ENCODE results near the gene LRRC26. TPM values are rescaled to one million over a fixed set of nuclear protein-coding genes. Genes with fewer than 3 reads are reported as not detected.

Gene LRRC26, protein sequence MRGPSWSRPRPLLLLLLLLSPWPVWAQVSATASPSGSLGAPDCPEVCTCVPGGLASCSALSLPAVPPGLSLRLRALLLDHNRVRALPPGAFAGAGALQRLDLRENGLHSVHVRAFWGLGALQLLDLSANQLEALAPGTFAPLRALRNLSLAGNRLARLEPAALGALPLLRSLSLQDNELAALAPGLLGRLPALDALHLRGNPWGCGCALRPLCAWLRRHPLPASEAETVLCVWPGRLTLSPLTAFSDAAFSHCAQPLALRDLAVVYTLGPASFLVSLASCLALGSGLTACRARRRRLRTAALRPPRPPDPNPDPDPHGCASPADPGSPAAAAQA
- not detected for total RNA-seq (2013)
- not detected for polyA plus RNA-seq
- polyA minus RNA-seq = 0.14 and 0.56 TPM in 2 replicates
- 0 to 0.08 (median 0) reads per million in 11 experiments for total RNA-seq

DNA sequence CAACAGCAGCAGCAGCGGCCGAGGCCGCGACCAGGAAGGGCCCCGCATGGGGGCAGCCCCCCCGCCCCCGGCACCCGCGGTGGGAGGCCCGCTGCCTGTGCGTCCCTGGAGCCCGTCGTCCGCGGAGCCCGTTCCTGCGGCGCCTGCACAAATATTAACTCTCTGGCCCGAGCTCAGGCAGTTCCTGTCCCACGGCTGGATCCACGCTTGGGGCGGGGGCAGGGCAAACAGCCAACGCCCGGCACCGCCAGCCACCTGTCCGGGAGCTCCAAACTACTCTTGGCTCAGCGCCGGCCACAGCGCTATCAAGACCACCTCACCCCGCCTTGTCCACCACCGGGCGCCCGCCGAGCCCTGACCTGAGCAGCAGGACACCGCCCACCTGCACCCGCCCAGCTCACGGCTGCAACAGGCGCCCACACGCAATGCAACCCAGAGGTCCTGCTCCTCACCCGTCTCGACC lies at the start of gene LRRC26:
TSS of gene LRRC26 (minus strand) at position 156 of the 463 bp plus-strand sequence. CDS start at position 48, 108 bp downstream.
- Mint-ChIP-seq H3K36me3 (no peaks in the 10 kb centered on the region), H3K27me3 (ENCODE audit: low read depth in 3 of 3) (peaks cover 43 to 87% (median 74%) of the 10 kb centered on the region in 3 donors), H3K27ac (peak within 1 kb of the TSS in 1 of 7 donors; percentile 72), H3K9me3 (peaks cover 0 to 4% (median 0%) of the 10 kb centered on the region in 7 donors), H3K4me3 (peak within 1 kb of the TSS; percentile 9 to 74), H3K4me1 (no peaks in the 10 kb centered on the region)
- Histone ChIP-seq H3K9me3 (replicated peaks in 1 of 2; ENCODE audit: control insufficient read depth in 1 of 2, insufficient read depth in 1 of 2, low read length in 2 of 2) (no peaks in the 10 kb centered on the region), H4K20me1 (ENCODE audit: insufficient read depth, low read length) (no peaks in the 10 kb centered on the region), H3K36me3 (replicated peaks in 1 of 2; ENCODE audit: control insufficient read depth in 1 of 2, insufficient read depth in 2 of 2, low read length in 2 of 2) (no peaks in the 10 kb centered on the region), H3K27me3 (ENCODE audit: control insufficient read depth in 2 of 2, insufficient read depth in 2 of 2, low read length in 2 of 2) (peaks cover 3 to 63% of the 10 kb centered on the region in 2 donors), H2AFZ (ENCODE audit: insufficient read depth, low read depth, low read length, poor library complexity, severe bottlenecking) (no peak within 1 kb of the TSS), H3K4me3 (replicated peaks in 1 of 3; ENCODE audit: low read depth in 2 of 3, low read length in 3 of 3) (no peak within 1 kb of the TSS), H3K9ac (ENCODE audit: insufficient read depth, low read length, poor library complexity, severe bottlenecking) (no peak within 1 kb of the TSS), H3K4me2 (replicated peaks; ENCODE audit: extremely low read depth, low read length, poor library complexity, severe bottlenecking) (peak within 1 kb of the TSS; percentile 30), H3K27ac (ENCODE audit: low read depth in 1 of 2, low read length in 2 of 2) (no peak within 1 kb of the TSS), H3K4me1 (ENCODE audit: control insufficient read depth in 1 of 2, insufficient read depth in 2 of 2, low read length in 2 of 2) (peaks cover 0 to 6% of the 10 kb centered on the region in 2 donors), H3K79me2 (ENCODE audit: insufficient read depth, low read length) (no peaks in the 10 kb centered on the region)
- 15% methylated on average over 39 of the region's 41 CpGs for WGBS (ENCODE audit: insufficient coverage)
- TF ChIP-seq, protein P1, sequence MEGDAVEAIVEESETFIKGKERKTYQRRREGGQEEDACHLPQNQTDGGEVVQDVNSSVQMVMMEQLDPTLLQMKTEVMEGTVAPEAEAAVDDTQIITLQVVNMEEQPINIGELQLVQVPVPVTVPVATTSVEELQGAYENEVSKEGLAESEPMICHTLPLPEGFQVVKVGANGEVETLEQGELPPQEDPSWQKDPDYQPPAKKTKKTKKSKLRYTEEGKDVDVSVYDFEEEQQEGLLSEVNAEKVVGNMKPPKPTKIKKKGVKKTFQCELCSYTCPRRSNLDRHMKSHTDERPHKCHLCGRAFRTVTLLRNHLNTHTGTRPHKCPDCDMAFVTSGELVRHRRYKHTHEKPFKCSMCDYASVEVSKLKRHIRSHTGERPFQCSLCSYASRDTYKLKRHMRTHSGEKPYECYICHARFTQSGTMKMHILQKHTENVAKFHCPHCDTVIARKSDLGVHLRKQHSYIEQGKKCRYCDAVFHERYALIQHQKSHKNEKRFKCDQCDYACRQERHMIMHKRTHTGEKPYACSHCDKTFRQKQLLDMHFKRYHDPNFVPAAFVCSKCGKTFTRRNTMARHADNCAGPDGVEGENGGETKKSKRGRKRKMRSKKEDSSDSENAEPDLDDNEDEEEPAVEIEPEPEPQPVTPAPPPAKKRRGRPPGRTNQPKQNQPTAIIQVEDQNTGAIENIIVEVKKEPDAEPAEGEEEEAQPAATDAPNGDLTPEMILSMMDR (IDR thresholded peaks at IDR 0.05) = no peak
- DNase-seq = no peak
- intact Hi-C loops (cut with micrococcal nuclease) = no loop called here

DNA sequence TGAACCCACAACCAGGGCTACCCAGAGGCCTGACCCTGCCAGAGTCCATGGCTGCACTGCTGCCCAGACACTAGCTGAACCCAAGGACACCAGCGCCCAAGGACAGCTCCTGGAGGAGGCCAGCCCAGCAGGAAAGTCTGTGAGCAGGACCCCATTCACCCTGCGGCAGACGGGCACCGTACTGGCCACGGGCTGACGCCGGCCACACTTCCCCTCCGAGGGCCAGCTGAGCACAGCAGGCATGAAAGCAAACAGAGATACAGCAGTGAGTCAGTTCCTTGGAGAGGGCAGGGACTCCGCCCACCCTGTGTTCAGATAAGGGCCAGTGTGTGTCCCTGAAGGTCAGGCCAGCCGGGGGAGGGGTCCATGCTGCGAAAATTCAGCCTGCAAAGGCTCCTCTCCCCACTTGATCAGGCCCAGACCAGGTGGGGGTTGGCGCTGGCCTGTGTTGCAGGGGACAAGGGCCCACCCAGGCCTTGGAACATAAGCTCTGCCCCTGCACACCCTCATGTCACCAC lies 49.0 kb upstream of the LRRC26 start:
- DNase-seq = no peak
- TF ChIP-seq, protein P1 (IDR thresholded peaks at IDR 0.05) = no peak
- Mint-ChIP-seq H3K36me3 (peaks cover 13 to 24% of the 10 kb centered on the region in 2 donors), H3K4me1 (peaks cover 10% of the 10 kb centered on the region), H3K27ac (no peak overlapping the region), H3K4me3 (no peak overlapping the region), H3K9me3 (no peaks in the 10 kb centered on the region), H3K27me3 (ENCODE audit: low read depth in 3 of 3) (peaks cover 3 to 22% (median 14%) of the 10 kb centered on the region in 3 donors)
- no peak overlapping the region for H2AFZ ChIP-seq (ENCODE audit: insufficient read depth, low read depth, low read length, poor library complexity, severe bottlenecking)
- H3K36me3 ChIP-seq (replicated peaks in 1 of 2; ENCODE audit: control insufficient read depth in 1 of 2, insufficient read depth in 2 of 2, low read length in 2 of 2) = peaks cover 24 to 29% of the 10 kb centered on the region in 2 donors
- H3K4me3 ChIP-seq (replicated peaks in 1 of 3; ENCODE audit: low read depth in 2 of 3, low read length in 3 of 3) = no peak overlapping the region
- H3K4me2 ChIP-seq (replicated peaks; ENCODE audit: extremely low read depth, low read length, poor library complexity, severe bottlenecking) = no peak overlapping the region
- intact Hi-C loops (cut with micrococcal nuclease) = no loop called here
- H3K9ac ChIP-seq (ENCODE audit: insufficient read depth, low read length, poor library complexity, severe bottlenecking) = no peak overlapping the region
- H3K4me1 ChIP-seq (ENCODE audit: control insufficient read depth in 1 of 2, insufficient read depth in 2 of 2, low read length in 2 of 2) = peaks cover 18 to 38% of the 10 kb centered on the region in 2 donors
- peak overlapping the region in 1 of 2 donors; percentile 20 for H3K27ac ChIP-seq (ENCODE audit: low read depth in 1 of 2, low read length in 2 of 2)
- no peaks in the 10 kb centered on the region for H3K79me2 ChIP-seq (ENCODE audit: insufficient read depth, low read length)
- peaks cover 0 to 14% of the 10 kb centered on the region in 2 donors for H3K27me3 ChIP-seq (ENCODE audit: control insufficient read depth in 2 of 2, insufficient read depth in 2 of 2, low read length in 2 of 2)
- WGBS (ENCODE audit: insufficient coverage) = 61% methylated on average over 11 of the region's 12 CpGs
- no peaks in the 10 kb centered on the region for H3K9me3 ChIP-seq (replicated peaks in 1 of 2; ENCODE audit: control insufficient read depth in 1 of 2, insufficient read depth in 1 of 2, low read length in 2 of 2)
- no peaks in the 10 kb centered on the region for H4K20me1 ChIP-seq (ENCODE audit: insufficient read depth, low read length)
